Transverse colon (tissue), 4 donors: ENCODE data around the gene IQSEC2.

ENCODE experiments used
- EP300 ChIP-seq: sonication (generic); formaldehyde crosslinking; IDR thresholded peaks from one replicate; pipeline ENCODE4 v1.6.1; 2017; ENCODE audit warnings: antibody characterized with exemption, low read depth
- POLR2AphosphoS5 ChIP-seq, 3 donors: sonication (generic); formaldehyde crosslinking; IDR thresholded peaks; one replicate each; pipeline ENCODE4 v1.6.1; 2016; ENCODE audit warnings: antibody characterized with exemption in 3 of 3
- TF ChIP-seq, protein P1 (sequence below), 5 experiments: fragments of 200-600 bp in 3 of 5; fragments of 450-650 bp in 2 of 5; sonication (generic) in 3 of 5; IDR thresholded peaks; 1 replicate in 2 of 5; 2 replicates in 3 of 5; pipeline ENCODE4 v1.5.1; 2016 to 2017; ENCODE audit warnings: antibody characterized with exemption in 5 of 5, inconsistent platforms in 3 of 5, mild to moderate bottlenecking in 2 of 5, moderate library complexity in 1 of 5

DNA sequence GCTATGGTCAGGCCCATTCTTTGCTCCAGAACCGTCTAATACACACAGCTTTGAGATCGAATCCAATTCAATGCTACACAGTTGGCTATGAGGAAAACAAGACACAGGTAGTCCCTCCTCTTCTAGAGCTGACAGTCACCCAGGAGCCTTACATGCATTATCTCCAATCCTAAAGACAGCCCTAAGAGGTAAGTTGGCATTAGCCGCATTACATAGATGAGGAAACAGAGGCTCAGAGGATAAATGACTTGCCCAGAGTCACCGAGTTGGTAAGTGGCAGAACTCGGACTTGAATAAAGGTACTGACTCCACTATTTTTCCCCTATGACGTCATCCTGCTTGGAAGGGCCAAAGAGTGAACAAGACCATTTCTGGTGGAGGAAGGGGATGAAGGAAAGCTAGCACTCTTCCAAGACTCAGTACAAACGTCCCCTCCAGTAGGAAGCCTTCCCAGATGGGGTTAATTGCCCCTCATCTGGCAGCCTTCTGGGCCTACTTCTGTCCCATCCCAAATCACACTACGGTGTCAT is 8.5 kb downstream of the IQSEC2 start:
- TF ChIP-seq EP300 (no peak), POLR2AphosphoS5 (IDR thresholded peaks at IDR 0.05) (no peak)
- TF ChIP-seq, protein P1, sequence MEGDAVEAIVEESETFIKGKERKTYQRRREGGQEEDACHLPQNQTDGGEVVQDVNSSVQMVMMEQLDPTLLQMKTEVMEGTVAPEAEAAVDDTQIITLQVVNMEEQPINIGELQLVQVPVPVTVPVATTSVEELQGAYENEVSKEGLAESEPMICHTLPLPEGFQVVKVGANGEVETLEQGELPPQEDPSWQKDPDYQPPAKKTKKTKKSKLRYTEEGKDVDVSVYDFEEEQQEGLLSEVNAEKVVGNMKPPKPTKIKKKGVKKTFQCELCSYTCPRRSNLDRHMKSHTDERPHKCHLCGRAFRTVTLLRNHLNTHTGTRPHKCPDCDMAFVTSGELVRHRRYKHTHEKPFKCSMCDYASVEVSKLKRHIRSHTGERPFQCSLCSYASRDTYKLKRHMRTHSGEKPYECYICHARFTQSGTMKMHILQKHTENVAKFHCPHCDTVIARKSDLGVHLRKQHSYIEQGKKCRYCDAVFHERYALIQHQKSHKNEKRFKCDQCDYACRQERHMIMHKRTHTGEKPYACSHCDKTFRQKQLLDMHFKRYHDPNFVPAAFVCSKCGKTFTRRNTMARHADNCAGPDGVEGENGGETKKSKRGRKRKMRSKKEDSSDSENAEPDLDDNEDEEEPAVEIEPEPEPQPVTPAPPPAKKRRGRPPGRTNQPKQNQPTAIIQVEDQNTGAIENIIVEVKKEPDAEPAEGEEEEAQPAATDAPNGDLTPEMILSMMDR (IDR thresholded peaks at IDR 0.05), result no peak
